GM18517 (cell line): ENCODE data around the gene GYG2.
"Not testable (repeated sequence)": the region's sequence is repeated elsewhere in the genome, so short reads cannot be mapped to it uniquely, and the experiment has no call there.

ENCODE experiments used
- ATAC-seq: cut with Tn5 transposase; IDR thresholded peaks from one replicate; pipeline ENCODE4 v1.9.1; 2021; ENCODE audit warnings: mild to moderate bottlenecking, moderate library complexity; ENCODE audit not compliant: unreplicated experiment

The GYG2 gene

DNA sequence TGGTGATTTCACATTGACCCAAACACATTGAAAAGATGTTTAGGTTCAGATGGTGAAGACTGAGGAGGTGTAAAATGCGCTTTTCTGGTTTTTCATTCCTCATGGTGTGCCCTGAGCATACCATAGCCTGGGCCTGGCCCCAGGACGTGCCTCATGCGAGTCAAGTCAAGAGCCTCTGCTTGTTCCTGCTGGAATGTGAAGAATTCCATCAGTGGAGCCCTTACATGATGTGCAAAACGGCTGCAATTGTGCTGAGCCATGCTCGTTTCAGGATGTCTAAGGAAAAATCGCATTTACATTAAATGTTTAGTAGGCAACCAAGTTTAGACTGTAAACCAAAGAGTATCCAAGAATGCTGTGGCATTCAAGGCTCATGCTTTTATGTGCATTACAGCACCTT lies 34.9 kb downstream of the GYG2 start:
- no peak for ATAC-seq

DNA sequence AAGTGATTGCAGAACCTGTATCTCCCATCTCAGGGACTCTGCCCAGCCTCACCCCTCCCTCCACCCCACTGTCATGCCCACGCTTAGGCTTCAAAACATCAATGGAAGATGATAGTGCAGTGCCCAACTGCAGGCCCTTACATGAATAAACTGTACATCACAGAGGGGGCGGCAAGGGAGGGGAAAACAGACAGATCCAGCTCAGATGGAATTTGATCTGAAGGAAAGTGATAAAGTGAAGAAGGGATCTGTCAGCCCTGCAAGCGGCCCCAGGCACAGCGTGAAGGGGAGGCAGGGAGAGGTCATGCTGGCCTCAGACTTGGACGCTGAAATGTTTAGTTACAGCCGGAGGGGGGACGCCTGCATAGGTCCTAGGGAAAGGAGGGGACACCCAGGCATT lies 38.5 kb downstream of the GYG2 start:
- ATAC-seq: no peak

- no peak for ATAC-seq
These were observed 41.9 kb downstream of the GYG2 start for GRCh38 chrX:2870650-2871049.

DNA sequence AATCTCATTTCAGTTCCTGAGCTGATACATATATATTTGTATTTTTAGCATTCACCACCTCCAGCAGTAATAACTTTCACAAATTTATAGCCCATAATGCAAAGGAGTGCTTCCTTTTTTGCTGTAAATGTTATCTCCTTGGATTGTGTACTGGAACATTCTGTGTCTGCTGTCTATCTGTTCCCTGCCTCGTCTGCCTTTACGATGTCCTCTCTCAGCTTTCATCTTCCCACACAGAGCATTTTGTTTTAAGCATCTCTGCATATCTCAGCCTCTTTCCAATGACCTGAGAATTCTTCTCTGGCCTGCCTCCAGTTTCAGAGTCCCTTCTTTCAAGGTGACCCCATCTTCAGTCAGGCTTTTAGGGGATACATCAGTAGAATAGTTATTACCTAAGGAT lies 43.1 kb downstream of the GYG2 start:
- ATAC-seq: no peak

DNA sequence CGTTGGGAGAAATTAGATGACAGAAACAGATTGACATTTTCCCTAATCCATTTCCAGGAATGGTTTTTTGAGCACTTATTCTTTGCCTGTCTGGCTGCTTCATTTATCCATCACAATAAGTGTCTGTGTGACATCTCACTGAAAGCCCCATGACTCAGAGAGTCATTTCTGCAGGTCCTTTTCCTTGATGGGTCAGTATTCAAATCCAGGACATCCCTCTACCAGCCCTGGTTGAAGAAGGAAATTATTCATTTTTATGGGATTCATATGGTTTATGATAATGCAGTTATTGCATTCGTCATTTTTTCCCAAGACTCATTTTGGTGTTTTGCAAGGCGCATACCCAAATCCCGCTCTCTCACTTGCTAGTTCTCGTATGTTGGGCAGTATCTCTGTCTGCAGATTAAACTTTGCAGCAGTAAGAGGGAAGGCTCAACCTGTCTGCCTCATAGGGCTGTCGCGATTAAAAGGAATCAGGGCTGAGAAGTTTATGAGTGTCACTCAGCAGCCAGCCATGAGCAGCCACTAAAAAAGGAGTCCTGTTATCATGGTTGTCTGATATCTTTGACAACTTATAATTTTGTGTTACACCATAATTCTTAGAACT lies 44.0 kb downstream of the GYG2 start:
- no peak for ATAC-seq

DNA sequence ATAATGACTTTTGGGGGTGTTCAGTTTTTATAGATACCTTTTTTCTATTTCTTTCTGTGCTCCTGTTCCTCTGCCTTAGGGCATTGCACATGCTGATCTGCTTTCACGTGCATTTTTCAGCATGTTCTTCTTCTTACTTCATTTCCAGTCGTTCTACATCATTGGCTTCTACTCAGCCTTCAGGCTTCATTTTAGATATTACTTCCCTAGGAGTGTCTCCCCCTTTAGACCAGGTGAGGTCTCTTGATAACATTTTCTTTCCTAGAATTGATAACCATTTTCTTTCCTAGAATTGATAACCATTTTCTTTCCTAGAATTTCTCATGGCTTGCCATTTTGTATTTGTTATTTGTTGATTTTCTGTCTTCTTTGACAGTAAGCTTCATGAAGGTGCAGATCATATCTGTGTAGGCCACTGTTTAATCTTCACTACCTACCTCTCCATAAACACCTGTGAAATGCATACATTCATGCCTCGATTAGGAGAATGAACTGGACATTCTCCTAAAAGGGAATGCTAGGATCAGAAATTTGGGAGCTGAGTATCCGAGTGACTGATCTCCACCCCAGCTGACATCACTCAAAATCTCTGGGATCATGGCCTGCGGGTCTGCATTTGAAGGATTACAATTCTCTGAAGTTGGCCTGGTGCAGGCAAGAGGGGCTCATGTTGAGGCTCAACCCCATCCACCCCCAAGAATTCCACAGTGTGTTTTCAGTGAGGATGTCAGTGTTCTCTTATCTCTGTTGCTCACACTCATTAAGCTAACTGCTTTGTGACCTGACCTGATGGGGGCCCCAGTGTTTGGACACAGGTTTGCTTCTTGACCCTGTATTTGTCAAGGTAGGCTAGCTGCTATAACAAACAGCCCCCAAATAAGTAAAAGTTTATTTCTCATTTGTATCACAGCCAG lies 45.7 kb downstream of the GYG2 start:
- no peak for ATAC-seq

DNA sequence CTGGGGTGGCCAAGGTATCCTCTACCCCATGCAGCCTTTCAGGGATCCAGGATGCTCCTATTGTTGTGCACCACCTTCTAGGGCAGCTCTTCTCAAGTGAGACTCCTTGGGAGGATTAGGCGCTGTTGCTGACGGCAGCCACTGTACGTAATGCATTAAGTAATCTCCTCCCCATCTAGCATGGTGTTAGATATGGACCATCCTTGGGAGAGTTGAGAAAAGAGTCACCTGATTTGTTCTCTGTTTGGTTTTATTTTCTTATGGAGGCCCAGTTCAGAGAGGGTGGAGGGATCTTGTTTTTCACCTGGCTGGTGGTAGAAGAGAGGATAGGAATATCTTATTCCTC lies 46.4 kb downstream of the GYG2 start:
- no peak for ATAC-seq

DNA sequence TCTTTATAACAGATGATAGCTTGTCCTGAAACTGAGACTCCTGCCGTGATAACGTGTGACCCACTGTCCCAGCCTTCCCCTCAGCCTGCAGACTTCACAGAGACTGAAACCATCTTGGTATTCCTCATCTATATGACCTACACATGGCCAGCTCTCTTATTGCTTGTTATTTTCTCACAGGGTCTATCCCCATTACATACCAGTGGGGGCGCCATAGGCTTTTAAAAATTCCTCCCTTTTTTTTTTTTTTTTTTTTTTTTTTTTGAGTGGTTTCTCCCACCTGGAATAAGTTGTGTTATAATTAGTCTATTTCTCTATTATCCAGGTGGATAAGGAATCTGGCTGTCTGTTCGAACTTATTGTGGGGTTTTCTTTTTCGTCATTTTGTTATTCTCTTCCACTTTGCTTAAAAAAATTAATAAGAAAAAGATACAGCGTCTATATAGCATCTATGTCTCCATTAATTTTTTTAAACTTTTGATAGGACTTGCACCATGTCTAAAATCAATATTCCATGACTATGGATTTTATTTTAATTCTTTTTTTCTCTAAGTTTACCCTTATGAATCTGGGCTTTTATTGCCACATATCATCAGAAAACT lies 47.2 kb downstream of the GYG2 start:
- no peak for ATAC-seq

GRCh38 chrX:2878563-2878962 lies 49.8 kb downstream of the GYG2 start:
- ATAC-seq: no peak

GRCh38 chrX:2879670-2880069 lies 50.9 kb downstream of the GYG2 start:
- ATAC-seq: no peak

GRCh38 chrX:2883770-2884169 lies 55.0 kb downstream of the GYG2 start:
- ATAC-seq: no peak

DNA sequence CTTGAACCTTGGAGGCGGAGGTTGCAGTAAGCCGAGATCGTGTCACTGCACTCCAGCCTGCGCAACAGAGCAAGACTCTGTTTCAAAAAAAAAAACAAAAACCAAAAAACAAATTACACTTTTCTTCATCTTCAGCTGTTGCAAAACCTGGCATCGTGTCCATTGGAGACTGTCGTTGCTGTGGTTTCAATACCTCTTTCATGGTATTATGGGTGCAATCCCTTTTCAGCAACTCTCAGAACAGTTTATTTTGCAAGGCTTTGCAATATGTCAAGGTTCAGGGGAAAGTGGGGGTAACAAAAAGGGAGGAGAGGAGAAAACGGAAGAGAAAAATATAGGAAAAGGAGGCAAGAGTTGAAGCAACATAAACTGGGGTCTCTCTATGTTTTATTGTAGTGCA lies 59.6 kb downstream of the GYG2 start:
- ATAC-seq: no peak

- no peak for ATAC-seq
These were observed 60.4 kb downstream of the GYG2 start for GRCh38 chrX:2889045-2889605.

DNA sequence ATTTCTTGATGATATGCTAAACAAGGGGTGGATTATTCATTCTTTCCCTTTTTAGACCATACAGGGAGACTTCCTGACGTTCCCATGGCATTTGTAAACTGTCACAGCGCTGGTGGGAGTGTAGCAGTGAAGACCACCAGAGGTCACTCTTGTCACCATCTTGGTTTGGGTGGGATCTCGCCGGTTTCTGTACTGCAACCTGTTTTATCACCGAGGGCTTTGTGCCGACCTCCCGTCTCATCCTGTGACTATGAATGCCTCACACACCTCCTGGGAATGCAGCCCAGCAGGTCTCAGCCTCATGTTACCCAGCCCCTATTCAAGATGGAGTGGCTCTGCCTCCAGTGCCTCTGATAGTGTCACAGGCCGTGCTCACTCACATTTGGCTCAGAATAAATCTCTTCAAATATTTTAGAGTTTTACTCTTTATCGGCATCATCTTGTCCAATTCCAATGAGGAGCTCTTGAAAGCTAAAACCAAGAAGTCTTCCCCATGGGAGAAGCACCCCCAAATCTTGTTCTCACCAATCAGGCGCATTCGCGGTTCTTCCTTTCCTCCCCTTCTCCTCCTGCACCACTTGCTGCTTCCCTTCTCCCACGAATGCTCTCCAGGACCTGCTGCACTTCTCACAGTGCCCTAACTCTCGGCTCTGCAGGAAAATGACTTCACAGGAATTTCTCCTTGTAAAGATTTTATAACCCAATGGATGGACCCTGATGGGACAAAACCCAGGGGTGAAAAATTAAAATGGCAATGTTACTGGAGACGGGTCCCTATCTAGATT lies 61.2 kb downstream of the GYG2 start:
- ATAC-seq: not testable (repeated sequence)

DNA sequence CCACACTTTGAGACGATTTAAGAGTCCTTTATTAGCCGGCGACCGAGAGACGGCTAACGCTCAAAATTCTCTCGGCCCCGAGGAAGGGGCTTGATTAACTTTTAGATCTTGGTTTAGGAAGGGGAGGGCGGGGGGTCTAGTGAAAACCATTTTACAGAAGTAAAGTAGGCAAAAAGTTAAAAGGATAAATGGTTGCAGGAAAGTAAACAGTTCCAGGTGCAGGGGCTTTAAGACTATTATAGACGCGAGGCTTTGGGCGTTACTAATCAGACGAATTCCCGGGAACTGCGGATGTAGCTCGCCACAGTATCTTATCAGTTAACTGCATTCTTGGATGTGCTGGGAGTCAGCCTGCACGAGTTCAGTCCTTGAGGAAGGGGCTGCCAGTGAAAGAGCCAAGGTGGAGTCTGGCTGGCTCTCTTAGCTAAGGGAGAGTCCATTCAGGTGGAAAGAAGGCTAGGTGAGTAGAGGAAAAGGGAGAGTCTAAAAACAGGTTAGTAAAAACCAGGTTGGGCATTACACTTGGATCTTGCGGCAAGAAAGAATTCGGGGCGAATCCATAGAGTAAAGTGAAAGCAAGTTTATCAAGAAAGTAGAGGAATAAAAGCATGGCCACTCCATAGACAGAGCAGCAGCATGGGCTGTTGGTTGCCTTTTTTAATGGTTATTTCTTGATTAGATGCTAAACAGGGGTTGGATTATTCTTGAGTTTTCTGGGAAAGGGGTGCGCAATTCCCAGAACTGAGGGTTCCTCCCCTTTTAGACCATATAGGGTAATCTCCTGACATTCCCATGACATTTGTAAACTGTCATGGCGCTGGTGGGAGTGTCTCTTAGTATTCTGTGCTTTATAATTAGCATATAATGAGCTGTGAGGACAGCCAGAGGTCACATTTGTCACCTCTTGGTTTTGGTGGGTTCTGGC lies 62.1 kb downstream of the GYG2 start:
- not testable (repeated sequence) for ATAC-seq

DNA sequence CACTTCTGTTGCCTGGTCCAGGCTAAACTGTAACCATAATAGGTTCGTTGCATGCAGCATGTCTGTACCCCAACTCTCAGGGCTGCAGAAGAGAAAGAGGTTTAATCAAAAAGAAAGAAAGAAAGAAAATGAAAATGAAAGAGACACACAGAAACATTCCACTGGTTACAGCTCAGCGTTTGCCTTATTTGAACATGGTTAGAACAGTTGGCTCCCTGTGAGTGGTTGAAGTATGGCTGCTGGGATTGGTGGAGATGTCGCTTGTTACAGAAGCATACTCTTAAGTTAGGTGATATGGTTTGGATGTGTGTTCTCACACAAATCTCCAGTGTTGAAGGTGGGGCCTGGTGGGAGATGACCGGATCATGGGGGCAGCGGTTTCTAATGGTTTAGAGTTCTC lies 64.1 kb downstream of the GYG2 start:
- no peak for ATAC-seq

DNA sequence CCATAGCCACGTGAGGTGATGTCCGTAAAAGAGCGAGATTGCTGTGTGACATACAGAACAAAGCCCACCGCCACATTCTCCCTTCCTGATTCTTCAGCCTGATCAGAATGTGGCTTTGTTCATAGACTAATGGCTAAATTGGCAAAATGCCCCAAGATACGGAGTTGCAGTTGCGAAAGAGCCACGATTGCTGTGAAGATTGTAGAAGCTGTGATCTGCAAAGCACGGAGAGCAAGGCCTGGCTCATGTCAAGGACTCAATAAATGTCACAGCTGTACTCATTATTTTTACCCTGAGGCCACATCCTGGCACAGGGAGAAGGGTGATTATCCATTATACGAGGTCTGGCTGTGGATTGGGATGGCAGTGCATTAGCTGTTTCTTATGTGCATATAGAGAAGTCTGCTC lies 66.2 kb downstream of the GYG2 start:
- ATAC-seq: no peak

DNA sequence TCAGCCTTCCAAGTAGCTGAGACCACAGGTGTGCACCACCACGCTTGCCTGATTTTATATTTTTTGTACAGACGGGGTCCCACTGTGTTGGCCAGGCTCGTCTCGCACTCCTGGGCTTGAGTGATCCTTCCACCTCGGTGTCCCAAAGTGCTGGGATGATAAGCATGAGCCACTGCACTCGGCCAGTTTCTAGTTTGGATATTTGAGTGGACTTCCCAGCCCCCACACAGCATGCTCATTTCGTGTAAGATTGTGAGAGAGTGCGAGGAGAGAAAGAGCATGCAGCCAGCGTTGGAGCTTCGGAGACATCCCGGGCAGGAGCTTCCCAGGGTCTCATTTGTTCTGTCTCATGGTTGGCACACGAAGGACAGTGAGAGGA lies 68.6 kb downstream of the GYG2 start:
- ATAC-seq: no peak

DNA sequence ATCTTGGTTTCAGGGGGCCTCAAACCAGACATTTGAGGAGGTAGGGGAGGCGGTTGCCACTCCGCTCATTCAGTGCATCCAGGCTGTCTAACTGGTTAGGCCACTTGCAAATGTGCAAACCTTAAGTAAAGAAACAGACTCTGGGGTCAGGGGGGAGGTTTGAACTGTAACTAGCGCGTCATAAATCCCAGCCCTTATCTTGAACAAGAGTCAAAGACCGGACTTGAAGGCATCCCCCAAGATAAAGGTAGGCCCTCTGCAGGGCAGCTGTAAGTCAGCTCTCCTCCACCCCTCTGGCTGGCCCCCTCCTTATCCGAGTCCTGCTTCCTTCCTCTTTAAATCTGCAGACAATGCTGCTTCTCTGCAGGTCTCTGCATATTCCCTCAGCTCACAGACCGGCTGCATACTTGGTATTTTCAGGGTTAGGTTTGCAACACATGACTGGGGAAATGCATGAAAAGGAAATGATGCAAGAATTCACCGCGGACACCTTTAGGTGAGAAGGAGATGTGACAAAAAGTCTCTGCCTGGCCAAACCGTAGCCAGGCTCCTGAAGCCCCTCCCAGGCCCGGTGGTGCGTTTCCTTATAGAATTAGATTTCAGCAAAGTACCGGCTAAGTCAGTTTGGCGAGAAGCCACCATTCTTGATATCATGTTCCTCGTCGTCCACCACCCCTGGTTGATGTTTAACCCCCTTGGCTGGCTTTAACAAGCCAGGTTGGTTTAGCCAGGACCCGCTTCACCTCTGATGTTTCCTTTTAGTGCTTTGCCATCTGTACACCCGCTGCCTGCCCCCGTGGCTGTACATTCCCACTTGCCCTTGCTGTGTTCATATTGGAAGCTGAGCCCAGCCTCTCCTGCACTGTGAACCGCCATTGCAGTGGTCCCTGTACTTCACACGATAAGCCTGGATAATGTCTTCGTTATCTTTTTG lies 69.2 kb downstream of the GYG2 start:
- ATAC-seq: peak; percentile 74
